Measurements from ENCODE around the gene CXXC5. TPM values are rescaled to one million over a fixed set of nuclear protein-coding genes. Genes with fewer than 3 reads are reported as not detected.

CXXC5 gene
- total RNA-seq, 1 experiment from 2014 or later, result 7.8 TPM

DNA sequence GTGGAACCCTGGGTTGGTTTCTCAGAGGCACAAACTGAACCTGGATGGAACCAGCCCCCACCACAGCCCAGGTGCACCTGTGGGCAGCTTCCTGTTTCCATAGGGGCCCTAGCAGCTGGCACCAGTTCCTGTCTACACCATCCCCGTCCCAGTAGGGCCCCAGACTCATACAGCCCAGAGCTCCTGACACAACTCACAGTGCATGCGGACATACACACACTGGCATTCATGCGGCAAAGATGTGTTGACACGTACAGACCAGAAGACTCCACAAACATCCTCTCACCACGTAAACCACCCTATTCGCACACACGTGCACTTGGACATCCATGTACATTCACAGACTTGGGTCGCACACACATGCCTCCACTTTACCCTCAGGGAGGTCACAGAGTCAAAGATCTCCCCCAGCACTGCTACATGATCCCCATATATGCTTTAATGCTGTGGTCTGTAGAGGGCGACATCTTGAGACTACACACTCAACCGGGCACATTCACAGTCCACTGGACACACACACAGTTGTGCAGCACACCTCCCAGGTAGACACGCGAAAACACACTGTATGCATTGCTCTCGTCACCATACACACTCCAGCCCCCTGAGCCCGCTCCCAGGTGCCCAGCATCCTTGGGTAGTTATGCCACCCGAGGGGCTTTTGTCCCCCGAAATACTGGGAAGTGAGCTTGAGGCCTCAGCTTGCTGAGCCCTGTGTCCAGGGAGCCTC lies 22.4 kb downstream of the CXXC5 start:
- intact Hi-C loops (cut with micrococcal nuclease), result no loop called here
- Mint-ChIP-seq H3K27me3 (ENCODE audit: insufficient read depth, unreplicated experiment) (no peaks in the 10 kb centered on the region), H3K27ac (ENCODE audit: low read depth, unreplicated experiment) (peak overlapping the region; percentile 93), H3K36me3 (ENCODE audit: insufficient read depth, unreplicated experiment) (peaks cover 7% of the 10 kb centered on the region), H3K9me3 (ENCODE audit: unreplicated experiment) (no peaks in the 10 kb centered on the region), H3K4me3 (ENCODE audit: unreplicated experiment) (no peak overlapping the region), H3K4me1 (ENCODE audit: insufficient read depth, unreplicated experiment) (peaks cover 25% of the 10 kb centered on the region)
- no peak for DNase-seq (ENCODE audit: unreplicated experiment)
- ChIA-PET CTCF (interaction anchor here (0.6 to 8.1 kb wide), 11 partner anchors 17 to 297 kb away, joined by 3 to 67 read pairs (median 3); no protein-coding TSS in a partner anchor), POLR2A (interaction anchor here (0.9 to 5.5 kb wide), 2 partner anchors 10 to 15 kb away, joined by 6 to 27 read pairs; no protein-coding TSS in a partner anchor)
- TF ChIP-seq, protein P1, sequence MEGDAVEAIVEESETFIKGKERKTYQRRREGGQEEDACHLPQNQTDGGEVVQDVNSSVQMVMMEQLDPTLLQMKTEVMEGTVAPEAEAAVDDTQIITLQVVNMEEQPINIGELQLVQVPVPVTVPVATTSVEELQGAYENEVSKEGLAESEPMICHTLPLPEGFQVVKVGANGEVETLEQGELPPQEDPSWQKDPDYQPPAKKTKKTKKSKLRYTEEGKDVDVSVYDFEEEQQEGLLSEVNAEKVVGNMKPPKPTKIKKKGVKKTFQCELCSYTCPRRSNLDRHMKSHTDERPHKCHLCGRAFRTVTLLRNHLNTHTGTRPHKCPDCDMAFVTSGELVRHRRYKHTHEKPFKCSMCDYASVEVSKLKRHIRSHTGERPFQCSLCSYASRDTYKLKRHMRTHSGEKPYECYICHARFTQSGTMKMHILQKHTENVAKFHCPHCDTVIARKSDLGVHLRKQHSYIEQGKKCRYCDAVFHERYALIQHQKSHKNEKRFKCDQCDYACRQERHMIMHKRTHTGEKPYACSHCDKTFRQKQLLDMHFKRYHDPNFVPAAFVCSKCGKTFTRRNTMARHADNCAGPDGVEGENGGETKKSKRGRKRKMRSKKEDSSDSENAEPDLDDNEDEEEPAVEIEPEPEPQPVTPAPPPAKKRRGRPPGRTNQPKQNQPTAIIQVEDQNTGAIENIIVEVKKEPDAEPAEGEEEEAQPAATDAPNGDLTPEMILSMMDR (IDR thresholded peaks at IDR 0.05; ENCODE audit: unreplicated experiment), result peak; percentile 20
- BruUV-seq (replicated peaks), result no TSS peak

DNA sequence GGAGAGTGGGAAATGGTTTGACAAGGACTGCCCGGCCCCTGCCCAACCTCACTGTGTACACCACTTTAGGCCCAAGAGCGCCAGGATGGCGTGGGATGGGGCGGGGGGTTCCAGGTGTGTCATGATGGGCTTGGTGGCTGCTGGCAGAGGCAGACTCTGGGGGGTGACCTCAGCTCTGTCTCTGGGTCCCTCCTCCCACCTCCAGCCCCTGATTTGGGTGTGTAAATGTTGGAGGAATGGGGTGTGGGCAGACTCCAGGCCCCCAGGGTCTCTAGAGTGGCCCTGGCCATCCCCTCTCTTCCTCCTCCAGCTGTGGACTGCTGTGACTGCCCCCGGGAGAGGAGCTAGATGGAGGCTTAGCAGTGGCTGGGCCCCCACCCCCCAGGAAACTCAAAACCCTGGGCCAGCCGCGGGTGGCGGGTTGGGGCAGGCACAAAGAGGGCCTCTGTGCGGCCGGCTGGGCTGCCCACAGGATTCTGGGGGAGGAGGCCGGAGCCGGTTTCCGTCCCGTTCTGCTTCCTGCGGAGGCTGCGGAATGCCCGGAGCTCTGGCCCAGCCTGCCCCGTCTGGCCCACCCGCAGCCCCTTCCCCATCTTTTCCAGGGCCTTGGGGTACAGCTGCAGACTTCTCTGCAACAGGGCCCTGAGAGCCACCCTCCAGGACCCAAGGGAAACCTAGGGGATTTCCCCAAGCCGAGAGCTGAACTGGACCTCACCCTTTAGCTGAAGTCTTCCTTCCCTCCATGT lies 23.1 kb downstream of the CXXC5 start:
- CTCF ChIA-PET, result interaction anchor here (0.6 to 8.1 kb wide), 6 partner anchors 19 to 256 kb away, joined by 3 to 67 read pairs (median 4); no protein-coding TSS in a partner anchor
- no TSS peak for BruUV-seq (replicated peaks)
- POLR2A ChIA-PET, result interaction anchor here (5.5 kb wide), 1 partner anchor 11 kb away, joined by 27 read pairs; no protein-coding TSS in a partner anchor
- intact Hi-C loops (cut with micrococcal nuclease), result no loop called here
- Mint-ChIP-seq H3K9me3 (ENCODE audit: unreplicated experiment) (no peaks in the 10 kb centered on the region), H3K4me3 (ENCODE audit: unreplicated experiment) (no peak overlapping the region), H3K27me3 (ENCODE audit: insufficient read depth, unreplicated experiment) (no peaks in the 10 kb centered on the region), H3K36me3 (ENCODE audit: insufficient read depth, unreplicated experiment) (peaks cover 7% of the 10 kb centered on the region), H3K27ac (ENCODE audit: low read depth, unreplicated experiment) (peak overlapping the region; percentile 63), H3K4me1 (ENCODE audit: insufficient read depth, unreplicated experiment) (peaks cover 25% of the 10 kb centered on the region)
- no peak for DNase-seq (ENCODE audit: unreplicated experiment)
- TF ChIP-seq, protein P1 (IDR thresholded peaks at IDR 0.05; ENCODE audit: unreplicated experiment), result no peak

DNA sequence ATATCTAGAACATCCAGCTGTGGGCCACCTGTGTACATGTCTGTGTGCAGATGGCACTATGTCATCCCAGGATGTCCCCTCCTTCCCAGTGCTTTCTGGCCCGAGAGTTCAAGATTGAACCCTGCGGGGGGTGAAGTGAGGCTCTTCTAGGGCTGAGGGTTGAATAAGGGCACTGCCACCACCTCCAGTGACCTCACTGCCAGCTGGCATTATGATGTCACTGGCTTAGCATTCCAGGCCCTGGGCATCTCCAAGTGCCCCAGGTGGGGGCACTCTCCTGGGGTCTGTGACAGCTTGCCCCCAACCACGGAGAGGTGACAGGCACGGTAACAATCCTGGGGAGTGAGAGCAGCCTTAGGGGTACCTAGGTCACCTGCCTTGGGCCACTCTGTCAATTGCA lies 27.1 kb downstream of the CXXC5 start:
- no peaks in the 10 kb centered on the region for H3K27me3 Mint-ChIP-seq (ENCODE audit: insufficient read depth, unreplicated experiment)
- DNase-seq (ENCODE audit: unreplicated experiment), result no peak
- no peak overlapping the region for H3K4me3 Mint-ChIP-seq (ENCODE audit: unreplicated experiment)
- TF ChIP-seq, protein P1 (IDR thresholded peaks at IDR 0.05; ENCODE audit: unreplicated experiment), result no peak
- ChIA-PET CTCF (interaction anchor here (0.6 to 4.3 kb wide), 6 partner anchors 9 to 91 kb away, joined by 3 to 22 read pairs (median 8); no protein-coding TSS in a partner anchor), POLR2A (interaction anchor here (1.1 kb wide), 1 partner anchor 13 kb away, joined by 3 read pairs; no protein-coding TSS in a partner anchor)
- H3K36me3 Mint-ChIP-seq (ENCODE audit: insufficient read depth, unreplicated experiment), result peaks cover 8% of the 10 kb centered on the region
- intact Hi-C loops (cut with micrococcal nuclease), result no loop called here
- H3K9me3 Mint-ChIP-seq (ENCODE audit: unreplicated experiment), result no peaks in the 10 kb centered on the region
- peaks cover 17% of the 10 kb centered on the region for H3K4me1 Mint-ChIP-seq (ENCODE audit: insufficient read depth, unreplicated experiment)
- BruUV-seq (replicated peaks), result no TSS peak
- no peak overlapping the region for H3K27ac Mint-ChIP-seq (ENCODE audit: low read depth, unreplicated experiment)

DNA sequence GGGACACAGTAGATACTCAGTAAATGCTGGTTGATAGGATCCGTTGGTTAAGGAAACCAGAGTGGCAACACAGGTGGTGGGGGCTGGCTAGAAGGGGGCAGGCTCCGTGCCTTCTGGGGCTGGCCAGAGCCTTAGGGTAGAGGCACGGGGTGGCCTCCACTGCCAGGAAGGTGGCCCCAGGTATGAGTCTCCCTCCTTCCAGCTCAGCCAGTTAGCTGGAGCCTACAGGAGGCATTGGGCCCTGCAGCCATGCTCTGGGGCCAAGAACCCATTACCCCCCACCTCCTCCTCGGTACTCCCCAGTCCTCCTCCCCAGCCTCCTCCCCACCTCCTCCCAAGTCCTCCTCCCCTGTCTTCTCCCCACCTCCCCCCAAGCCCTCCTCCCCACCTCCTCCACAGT lies 27.7 kb downstream of the CXXC5 start:
- Mint-ChIP-seq H3K9me3 (ENCODE audit: unreplicated experiment) (no peaks in the 10 kb centered on the region), H3K4me1 (ENCODE audit: insufficient read depth, unreplicated experiment) (peaks cover 12% of the 10 kb centered on the region), H3K4me3 (ENCODE audit: unreplicated experiment) (no peak overlapping the region), H3K27me3 (ENCODE audit: insufficient read depth, unreplicated experiment) (no peaks in the 10 kb centered on the region), H3K27ac (ENCODE audit: low read depth, unreplicated experiment) (no peak overlapping the region), H3K36me3 (ENCODE audit: insufficient read depth, unreplicated experiment) (peaks cover 10% of the 10 kb centered on the region)
- intact Hi-C loops (cut with micrococcal nuclease), result no loop called here
- ChIA-PET POLR2A (no interaction called here), CTCF (interaction anchor here (0.6 to 4.3 kb wide), 6 partner anchors 10 to 90 kb away, joined by 3 to 22 read pairs (median 8); no protein-coding TSS in a partner anchor)
- TF ChIP-seq, protein P1 (IDR thresholded peaks at IDR 0.05; ENCODE audit: unreplicated experiment), result no peak
- no peak for DNase-seq (ENCODE audit: unreplicated experiment)
- BruUV-seq (replicated peaks), result no TSS peak
